Stimulated activated CD4-positive, alpha-beta T cell treated with anti-CD3 and anti-CD28 coated beads, TNF-alpha, amount 100 ng/mL, for 48 hours (primary cell): ENCODE data around the gene MED27.
"Not testable (repeated sequence)": the region's sequence is repeated elsewhere in the genome, so short reads cannot be mapped to it uniquely, and the experiment has no call there.

Experiments used
- DNase-seq, 3 donors: peaks; one replicate each; pipeline ENCODE4 v3.0.0-alpha.2; 2020; ENCODE audit warnings: low read depth in 3 of 3

The MED27 gene

GRCh38 chr9:131923132-131923671, 156.5 kb downstream of the MED27 start:
- DNase-seq, result no peak

- not testable (repeated sequence) for DNase-seq
Measured at GRCh38 chr9:131921635-131922034, 158.0 kb downstream of the MED27 start.

- DNase-seq, result no peak
Measured at GRCh38 chr9:131919216-131919615, 160.5 kb downstream of the MED27 start.

GRCh38 chr9:131918481-131918880, 161.2 kb downstream of the MED27 start:
- DNase-seq, result no peak

GRCh38 chr9:131917009-131917408, 162.7 kb downstream of the MED27 start:
- DNase-seq, result no peak

- no peak for DNase-seq
Measured at GRCh38 chr9:131915181-131915580, 164.5 kb downstream of the MED27 start.

GRCh38 chr9:131912671-131913070, 167.0 kb downstream of the MED27 start:
- no peak for DNase-seq

GRCh38 chr9:131912069-131912468, 167.6 kb downstream of the MED27 start:
- no peak for DNase-seq

GRCh38 chr9:131910572-131910971, 169.1 kb downstream of the MED27 start:
- no peak for DNase-seq

- DNase-seq, result no peak
Measured at GRCh38 chr9:131905144-131905543, 174.5 kb downstream of the MED27 start.

GRCh38 chr9:131899296-131900228, 180.1 kb downstream of the MED27 start:
- no peak for DNase-seq

GRCh38 chr9:131892902-131893500, 186.7 kb downstream of the MED27 start:
- DNase-seq, result no peak

- DNase-seq, result no peak
Measured at GRCh38 chr9:131892162-131892707, 187.4 kb downstream of the MED27 start.

- DNase-seq, result no peak
Measured at GRCh38 chr9:131891598-131891997, 188.1 kb downstream of the MED27 start.

- DNase-seq, result no peak
Measured at GRCh38 chr9:131889437-131890251, 190.0 kb downstream of the MED27 start.

- DNase-seq, result no peak
Measured at GRCh38 chr9:131888923-131889322, 190.7 kb downstream of the MED27 start.

- DNase-seq, result no peak
Measured at GRCh38 chr9:131887680-131888079, 192.0 kb downstream of the MED27 start.

- no peak for DNase-seq
Measured at GRCh38 chr9:131886826-131887225, 192.8 kb downstream of the MED27 start.

GRCh38 chr9:131885144-131885609, 194.5 kb downstream of the MED27 start:
- no peak for DNase-seq

GRCh38 chr9:131884222-131884621, 195.4 kb downstream of the MED27 start:
- DNase-seq, result no peak

- no peak for DNase-seq
Measured at GRCh38 chr9:131880833-131881583, 198.7 kb downstream of the MED27 start.
